Small intestine (tissue), 7 donors: ENCODE data around the gene SMPD2. TPM values are rescaled to one million over a fixed set of nuclear protein-coding genes. Genes with fewer than 3 reads are reported as not detected.

ENCODE experiments used
- DNase-seq, 2 donors: peaks; one replicate each; pipeline versions ENCODE4 v3.0.0 to v3.0.0-alpha.2; 2013
- FAIRE-seq: peaks from 2 replicates; lab custom pipeline; 2012; peaks lifted over from hg19 to GRCh38; lab: Jason Lieb, UNC
- H3K27ac ChIP-seq, 3 donors: one replicate each; pipeline ENCODE4 v1.5.1; 2013; ENCODE audit warnings: low read length in 2 of 3, mild to moderate bottlenecking in 2 of 3, control low read depth in 1 of 3, inconsistent platforms in 1 of 3, low read depth in 1 of 3, moderate library complexity in 1 of 3
- H3K27me3 ChIP-seq, 3 donors: one replicate each; pipeline ENCODE4 v1.6.1; 2013; ENCODE audit warnings: low read length in 3 of 3, inconsistent platforms in 1 of 3; ENCODE audit not compliant: control insufficient read depth in 3 of 3, insufficient read depth in 3 of 3
- H3K36me3 ChIP-seq, 3 donors: one replicate each; pipeline ENCODE4 v1.6.1; 2013; ENCODE audit warnings: low read length in 3 of 3, inconsistent platforms in 1 of 3, low read depth in 1 of 3, mild to moderate bottlenecking in 1 of 3, moderate library complexity in 1 of 3; ENCODE audit not compliant: control insufficient read depth in 3 of 3, insufficient read depth in 2 of 3
- H3K4me1 ChIP-seq, 3 donors: one replicate each; pipeline ENCODE4 v1.6.1; 2013; ENCODE audit warnings: low read length in 2 of 3, inconsistent platforms in 1 of 3, low read depth in 1 of 3, mild to moderate bottlenecking in 1 of 3, moderate library complexity in 1 of 3; ENCODE audit not compliant: control insufficient read depth in 3 of 3, insufficient read depth in 2 of 3
- H3K4me3 ChIP-seq, 3 donors: one replicate each; pipeline ENCODE4 v1.5.1; 2013; ENCODE audit warnings: low read length in 3 of 3, control low read depth in 1 of 3, inconsistent platforms in 1 of 3, low read depth in 1 of 3, mild to moderate bottlenecking in 1 of 3, moderate library complexity in 1 of 3
- H3K9me3 ChIP-seq, 2 donors: one replicate each; pipeline ENCODE4 v1.6.1; 2013; ENCODE audit warnings: low read depth in 1 of 2, low read length in 1 of 2; ENCODE audit not compliant: control insufficient read depth in 2 of 2, insufficient read depth in 1 of 2
- WGBS, 3 donors: extraction: QIAGEN DNeasy Blood & Tissue Kit; methylation state at CpG; one replicate each; pipeline ENCODE4 v1.1.7; 2013; 5-methylcytosine and 5-hydroxymethylcytosine counted together
- polyA plus RNA-seq, 4 donors: library from polyadenylated mRNA; stranded (reverse) in 3 of 4; unstranded in 1 of 4; fragments of 200-250 nt in 3 of 4; fragments of 120-200 nt in 1 of 4; gene quantifications; one replicate each; pipeline versions ENCODE4 v1.2.1 to v1.2.3, GENCODE V29; 2013
- donor health status: healthy with polysubstance abuse.
- donor health status: control.
- donor health status: control.
- donor health status: Bipolar disorder and iron deficiency.
- donor health status: healthy.

SMPD2 gene
- polyA plus RNA-seq, 4 donors = 14.3 to 19.5 (median 16.8) TPM

DNA sequence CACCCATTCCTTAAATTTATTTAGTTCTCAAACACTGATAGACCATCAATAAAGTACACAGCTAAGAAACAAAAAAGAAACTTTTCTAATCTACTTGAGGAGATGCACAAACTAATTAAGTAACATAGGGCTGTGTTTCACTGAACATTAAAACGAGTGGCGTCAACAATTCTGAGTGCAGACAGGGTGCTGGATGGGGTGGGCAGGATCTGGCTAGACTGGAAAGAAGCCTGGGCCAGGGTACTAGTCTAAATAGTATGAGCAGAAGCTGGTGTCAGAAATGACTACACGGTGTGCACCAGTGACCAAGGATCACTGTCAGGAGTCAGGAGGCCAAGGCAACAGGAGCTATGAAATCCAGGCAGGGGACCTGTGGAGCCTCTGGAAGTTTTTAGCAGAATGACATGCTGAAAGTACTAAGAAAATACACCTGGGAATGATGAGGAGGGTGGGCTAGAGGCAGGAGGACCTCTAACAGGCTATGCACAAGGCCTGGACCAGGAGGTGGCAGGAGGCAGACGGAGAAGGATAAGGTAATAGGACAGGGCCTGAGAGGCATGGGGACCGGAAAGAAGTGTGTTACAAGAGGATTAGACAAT lies 29.2 kb downstream of the SMPD2 start:
- Histone ChIP-seq H3K27ac (no peak overlapping the region), H3K4me1 (peaks cover 0 to 14% (median 2%) of the 10 kb centered on the region in 3 donors), H3K36me3 (peaks cover 4 to 63% (median 11%) of the 10 kb centered on the region in 3 donors), H3K27me3 (no peaks in the 10 kb centered on the region), H3K9me3 (no peaks in the 10 kb centered on the region), H3K4me3 (no peak overlapping the region)
- DNase-seq (no peak), FAIRE-seq (no peak)
- WGBS, 3 donors = 90 to 95% (median 94%) methylated on average over 5 of the region's 5 CpGs

DNA sequence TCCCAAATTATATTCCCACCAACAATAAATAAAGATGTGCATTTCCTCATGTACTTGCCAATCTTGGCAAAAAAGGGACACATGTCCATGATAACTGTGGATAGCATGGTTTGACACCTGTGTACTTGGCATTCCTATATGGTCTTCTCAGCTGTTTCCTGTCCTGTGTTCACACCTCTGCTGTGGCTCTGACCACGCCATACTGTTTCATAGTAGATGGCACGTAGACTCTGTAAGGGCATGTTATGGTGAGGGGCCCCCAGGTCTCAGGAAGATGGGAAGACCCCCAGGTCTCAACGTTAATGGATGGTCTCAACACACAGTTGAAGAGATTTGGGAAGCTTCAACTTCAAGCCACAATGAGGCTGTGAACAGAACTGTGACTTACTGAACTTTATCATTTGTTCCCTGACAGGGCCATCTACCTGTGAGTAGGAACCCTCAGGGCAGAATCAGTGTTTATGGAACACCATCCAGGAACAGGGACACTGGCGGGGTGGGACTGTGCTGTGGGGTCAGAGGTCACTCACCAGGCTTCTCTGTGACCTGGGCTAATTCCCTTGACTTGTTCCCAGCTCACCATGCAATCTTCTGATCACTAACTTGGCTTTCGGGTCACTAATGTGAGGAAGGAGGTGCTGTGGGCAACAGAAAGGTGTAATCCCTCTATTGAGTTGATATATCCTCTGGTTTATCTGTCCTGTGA lies 30.7 kb downstream of the SMPD2 start:
- no peaks in the 10 kb centered on the region for H3K9me3 ChIP-seq
- H3K36me3 ChIP-seq = peaks cover 4 to 61% (median 7%) of the 10 kb centered on the region in 3 donors
- 79 to 89% (median 86%) methylated on average over 5 of the region's 5 CpGs for WGBS, 3 donors

DNA sequence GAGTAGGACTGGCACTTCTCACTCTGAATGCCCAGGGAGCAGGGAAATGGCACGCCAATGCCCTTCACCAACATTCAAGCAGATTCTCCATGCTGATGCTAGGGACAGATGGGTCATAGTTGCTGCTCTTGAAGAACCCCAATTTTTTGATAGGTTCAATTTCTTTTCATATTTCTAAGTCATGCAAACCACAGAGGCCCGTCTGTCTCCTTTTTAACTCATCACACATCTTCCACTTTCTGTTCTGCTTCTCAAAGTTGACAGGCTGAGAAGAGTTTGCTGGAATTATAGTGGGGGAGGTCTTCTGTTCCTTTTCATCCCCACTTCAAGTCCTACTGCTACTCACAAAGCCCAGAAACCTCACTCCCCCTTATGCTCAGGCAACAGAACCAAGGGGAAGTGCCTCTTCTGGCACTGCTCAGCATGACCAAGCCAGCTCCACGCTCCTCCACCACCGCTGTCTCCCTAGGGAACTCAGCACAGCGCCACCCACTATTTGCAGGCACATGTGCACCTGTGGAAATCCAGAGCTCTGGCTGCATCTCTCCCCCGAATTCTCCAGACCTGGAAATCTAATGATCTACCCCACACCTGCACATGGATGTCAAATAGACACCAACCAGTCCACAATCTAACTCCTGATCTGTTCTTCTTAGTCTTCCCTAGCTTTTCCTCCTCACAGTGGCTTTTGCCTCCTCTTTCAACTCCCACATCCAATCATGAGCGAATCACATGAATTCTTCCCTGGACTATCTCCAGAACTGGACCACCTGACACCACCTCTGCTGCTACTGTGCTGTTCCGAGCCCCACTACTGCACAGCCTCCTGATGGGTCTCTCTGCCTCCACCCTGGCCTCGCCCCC lies 31.8 kb downstream of the SMPD2 start:
- DNase-seq = no peak
- H3K36me3 ChIP-seq = peaks cover 8 to 65% (median 9%) of the 10 kb centered on the region in 3 donors
- peaks cover 0 to 2% (median 0%) of the 10 kb centered on the region in 3 donors for H3K4me1 ChIP-seq
- H3K27ac ChIP-seq = no peak overlapping the region
- FAIRE-seq = no peak
- no peak overlapping the region for H3K4me3 ChIP-seq
- WGBS, 3 donors = 90 to 97% (median 90%) methylated on average over 9 of the region's 9 CpGs
- no peaks in the 10 kb centered on the region for H3K27me3 ChIP-seq
- no peaks in the 10 kb centered on the region for H3K9me3 ChIP-seq

More for the DNA sequence above, 30.7 kb downstream of the SMPD2 start:
- no peak for FAIRE-seq
- no peak for DNase-seq
- Histone ChIP-seq H3K4me1 (peaks cover 0 to 5% (median under 1%) of the 10 kb centered on the region in 3 donors), H3K27me3 (no peaks in the 10 kb centered on the region), H3K27ac (no peak overlapping the region), H3K4me3 (no peak overlapping the region)

DNA sequence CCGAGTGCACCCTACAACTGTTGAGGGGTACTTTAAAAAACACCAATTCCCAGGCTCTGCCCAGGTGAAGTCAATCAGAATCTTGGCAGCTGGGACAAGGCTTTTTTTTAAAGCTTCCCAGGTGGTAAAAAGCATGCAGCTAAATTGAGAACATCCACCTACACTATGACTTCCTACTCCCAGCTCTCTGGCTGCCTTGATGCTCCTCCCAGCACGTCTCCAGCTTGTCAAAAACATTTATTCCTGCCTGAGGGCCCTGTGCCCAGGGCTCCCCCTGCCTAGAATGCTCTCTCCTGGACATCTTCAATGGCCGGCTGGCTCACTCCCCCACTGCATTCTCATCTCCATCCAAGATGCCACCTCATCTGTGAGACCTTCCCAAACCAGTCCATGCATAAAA lies 32.6 kb downstream of the SMPD2 start:
- 90 to 99% (median 94%) methylated on average over 3 of the region's 3 CpGs for WGBS, 3 donors
- DNase-seq = no peak
- Histone ChIP-seq H3K4me1 (peaks cover 0 to 7% (median 5%) of the 10 kb centered on the region in 3 donors), H3K36me3 (peaks cover 8 to 68% (median 9%) of the 10 kb centered on the region in 3 donors), H3K27ac (no peak overlapping the region), H3K27me3 (no peaks in the 10 kb centered on the region), H3K4me3 (no peak overlapping the region), H3K9me3 (no peaks in the 10 kb centered on the region)
- no peak for FAIRE-seq

- no peaks in the 10 kb centered on the region for H3K9me3 ChIP-seq
- no peak for FAIRE-seq
- no peak for DNase-seq
- H3K27ac ChIP-seq = no peak overlapping the region
- H3K36me3 ChIP-seq = peaks cover 7 to 56% (median 8%) of the 10 kb centered on the region in 3 donors
- H3K4me3 ChIP-seq = no peak overlapping the region
- H3K27me3 ChIP-seq = no peaks in the 10 kb centered on the region
- peaks cover 2 to 14% (median 5%) of the 10 kb centered on the region in 3 donors for H3K4me1 ChIP-seq
- WGBS, 3 donors = 81 to 82% (median 82%) methylated on average over 4 of the region's 4 CpGs
Measured at GRCh38 chr6:109474995-109475394, 34.5 kb downstream of the SMPD2 start.

- FAIRE-seq = no peak
Measured at GRCh38 chr6:109475625-109476024, 35.1 kb downstream of the SMPD2 start.

DNA sequence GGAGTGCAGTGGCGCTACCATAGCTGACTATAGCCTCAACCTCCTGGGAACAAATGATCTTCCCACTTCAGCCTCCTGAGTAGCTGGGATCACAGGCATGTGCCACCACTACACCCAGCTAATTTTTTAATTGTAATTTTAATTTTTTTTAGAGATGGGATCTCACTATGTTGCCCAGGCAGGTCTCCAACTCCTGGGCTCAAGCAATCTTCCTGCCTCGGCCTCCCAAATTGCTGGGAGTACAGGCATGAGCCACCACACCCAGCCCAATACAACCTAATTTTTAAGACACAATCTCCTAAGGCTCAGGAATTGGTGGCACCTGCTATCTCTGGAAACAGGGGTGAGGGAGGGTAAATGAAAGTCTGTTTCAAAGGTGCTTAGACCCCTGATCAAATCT lies 36.7 kb downstream of the SMPD2 start:
- Histone ChIP-seq H3K27me3 (no peaks in the 10 kb centered on the region), H3K4me1 (peaks cover 19 to 35% (median 24%) of the 10 kb centered on the region in 3 donors), H3K36me3 (peaks cover 10 to 46% (median 11%) of the 10 kb centered on the region in 3 donors), H3K9me3 (no peaks in the 10 kb centered on the region), H3K4me3 (no peak overlapping the region), H3K27ac (no peak overlapping the region)
- WGBS, 3 donors = 95 to 97% (median 97%) methylated on average over 2 of the region's 2 CpGs
- DNase-seq = no peak
- FAIRE-seq = no peak

More at GRCh38 chr6:109475625-109476024, 35.1 kb downstream of the SMPD2 start:
- no peak for DNase-seq
- Histone ChIP-seq H3K27me3 (no peaks in the 10 kb centered on the region), H3K27ac (no peak overlapping the region), H3K4me3 (no peak overlapping the region), H3K4me1 (peaks cover 9 to 21% (median 12%) of the 10 kb centered on the region in 3 donors), H3K9me3 (no peaks in the 10 kb centered on the region), H3K36me3 (peaks cover 7 to 51% (median 10%) of the 10 kb centered on the region in 3 donors)
- WGBS, 3 donors = 63 to 77% (median 72%) methylated on average over 2 of the region's 2 CpGs

DNA sequence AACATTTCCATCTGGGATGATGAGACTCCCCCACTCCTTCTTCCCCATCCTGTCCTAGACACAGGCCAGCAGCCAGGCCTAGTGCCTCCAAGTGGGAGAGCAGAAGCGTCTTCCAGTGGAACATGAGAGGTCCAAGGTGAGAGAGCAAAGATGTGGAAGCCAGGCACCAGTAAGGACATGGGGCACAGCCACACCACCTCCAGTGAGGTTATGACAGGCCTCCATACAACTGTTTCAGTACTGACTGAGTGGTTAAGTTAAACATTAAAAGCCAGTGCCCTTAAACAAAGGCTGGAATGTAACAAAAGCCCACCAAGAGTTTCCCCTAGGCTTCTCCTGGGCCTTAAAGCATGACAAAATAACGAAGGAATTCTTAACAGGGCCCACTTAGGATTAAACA lies 37.2 kb downstream of the SMPD2 start:
- no peaks in the 10 kb centered on the region for H3K27me3 ChIP-seq
- 62 to 69% (median 68%) methylated on average over 2 of the region's 2 CpGs for WGBS, 3 donors
- no peak overlapping the region for H3K4me3 ChIP-seq
- H3K36me3 ChIP-seq = peaks cover 7 to 42% (median 11%) of the 10 kb centered on the region in 3 donors
- peak overlapping the region in 1 of 3 donors; percentile 46 for H3K27ac ChIP-seq
- FAIRE-seq (no peak), DNase-seq (no peak)
- H3K9me3 ChIP-seq = no peaks in the 10 kb centered on the region
- peaks cover 19 to 36% (median 24%) of the 10 kb centered on the region in 3 donors for H3K4me1 ChIP-seq
